Activated T-helper 1 cell treated with Interleukin-2 at 50 U/mL for 16 hours (primary cell): ENCODE data around the gene RFT1.
"Not testable (repeated sequence)": the region's sequence is repeated elsewhere in the genome, so short reads cannot be mapped to it uniquely, and the experiment has no call there.

ENCODE experiments used
- DNase-seq: peaks from one replicate; pipeline ENCODE4 v3.0.0-alpha.2; 2020; ENCODE audit warnings: low read depth

RFT1 gene

DNA sequence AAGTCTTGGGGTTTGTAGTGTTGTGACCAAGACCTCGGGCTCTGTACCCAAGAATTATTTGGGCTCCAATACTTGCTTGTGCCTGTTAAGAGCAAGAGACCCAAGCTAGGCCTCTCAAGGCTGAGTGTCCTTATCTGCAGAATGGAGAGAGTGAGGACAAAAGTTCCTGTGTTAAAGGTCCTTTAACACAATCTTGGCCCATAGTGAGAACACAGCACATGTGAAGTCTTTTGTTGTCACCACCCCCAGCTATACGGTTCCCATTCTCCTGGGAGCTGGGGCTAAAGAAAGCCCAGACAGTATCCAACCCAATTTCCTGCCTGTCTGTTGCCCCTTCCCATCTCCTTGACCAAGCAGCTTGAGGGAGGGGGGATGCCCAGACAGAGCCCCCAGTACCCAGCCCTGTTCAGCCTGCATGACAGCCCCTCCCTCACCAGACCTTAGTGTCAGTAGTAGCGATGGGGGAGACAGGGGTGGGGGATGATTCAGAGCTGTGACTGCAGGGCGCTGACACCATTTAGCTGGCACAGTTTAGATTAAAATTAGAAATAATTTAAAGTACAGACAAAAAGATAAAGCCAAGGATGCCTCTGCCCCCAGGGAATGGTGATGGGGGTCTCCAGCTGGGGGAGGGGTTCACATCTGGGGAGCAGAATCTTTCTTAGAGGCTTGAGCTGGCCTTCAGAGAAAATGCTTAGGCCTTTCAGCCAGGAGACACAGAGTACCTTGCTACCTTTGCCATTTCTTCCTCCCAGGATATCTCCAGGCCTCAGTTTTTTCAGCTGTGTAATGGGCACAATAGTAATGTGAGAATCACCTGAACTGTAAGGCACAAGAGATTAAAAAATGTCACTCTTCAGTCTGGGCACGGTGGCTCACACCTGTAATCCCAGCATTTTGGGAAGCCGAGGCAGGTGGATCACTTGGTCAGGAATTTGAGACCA lies 33.5 kb upstream of the RFT1 start:
- no peak for DNase-seq

DNA sequence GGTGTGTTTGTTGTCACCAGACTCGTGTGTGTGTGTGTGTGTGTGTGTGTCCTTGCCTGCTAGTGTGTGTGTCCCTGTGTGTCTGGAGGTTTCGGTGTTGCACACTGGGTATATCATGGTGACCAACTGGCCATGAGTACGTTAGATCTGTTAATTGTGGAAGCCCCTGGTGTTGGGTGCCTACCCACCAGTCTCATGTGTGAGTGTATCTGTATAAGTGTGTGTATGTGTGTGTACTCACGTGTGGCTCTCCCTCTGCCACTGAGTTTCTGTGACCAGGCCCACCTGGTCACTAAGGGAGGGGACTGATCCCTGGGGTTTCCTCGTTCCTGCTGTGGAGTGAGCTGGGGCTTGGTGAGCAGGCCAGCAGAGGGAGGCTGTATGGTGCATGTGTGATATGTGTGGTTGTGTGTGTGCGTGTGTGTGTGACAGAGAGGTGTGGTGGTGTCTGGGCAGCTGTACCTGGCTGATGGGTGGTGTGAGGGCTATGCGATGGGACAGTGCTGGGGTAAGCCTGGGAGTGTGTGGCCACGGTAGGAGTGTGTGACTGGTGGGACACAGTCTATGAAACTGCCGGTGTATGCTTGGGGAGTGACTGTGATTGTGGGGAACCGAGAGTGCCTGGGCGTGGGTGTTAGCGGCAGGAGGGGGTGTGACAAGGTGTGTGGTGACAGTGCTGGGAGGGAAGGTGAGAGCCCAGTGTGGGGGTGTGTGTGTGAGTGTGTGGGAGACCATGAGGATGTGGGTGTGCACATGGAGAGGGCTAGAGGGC lies 32.6 kb upstream of the RFT1 start:
- no peak for DNase-seq

DNA sequence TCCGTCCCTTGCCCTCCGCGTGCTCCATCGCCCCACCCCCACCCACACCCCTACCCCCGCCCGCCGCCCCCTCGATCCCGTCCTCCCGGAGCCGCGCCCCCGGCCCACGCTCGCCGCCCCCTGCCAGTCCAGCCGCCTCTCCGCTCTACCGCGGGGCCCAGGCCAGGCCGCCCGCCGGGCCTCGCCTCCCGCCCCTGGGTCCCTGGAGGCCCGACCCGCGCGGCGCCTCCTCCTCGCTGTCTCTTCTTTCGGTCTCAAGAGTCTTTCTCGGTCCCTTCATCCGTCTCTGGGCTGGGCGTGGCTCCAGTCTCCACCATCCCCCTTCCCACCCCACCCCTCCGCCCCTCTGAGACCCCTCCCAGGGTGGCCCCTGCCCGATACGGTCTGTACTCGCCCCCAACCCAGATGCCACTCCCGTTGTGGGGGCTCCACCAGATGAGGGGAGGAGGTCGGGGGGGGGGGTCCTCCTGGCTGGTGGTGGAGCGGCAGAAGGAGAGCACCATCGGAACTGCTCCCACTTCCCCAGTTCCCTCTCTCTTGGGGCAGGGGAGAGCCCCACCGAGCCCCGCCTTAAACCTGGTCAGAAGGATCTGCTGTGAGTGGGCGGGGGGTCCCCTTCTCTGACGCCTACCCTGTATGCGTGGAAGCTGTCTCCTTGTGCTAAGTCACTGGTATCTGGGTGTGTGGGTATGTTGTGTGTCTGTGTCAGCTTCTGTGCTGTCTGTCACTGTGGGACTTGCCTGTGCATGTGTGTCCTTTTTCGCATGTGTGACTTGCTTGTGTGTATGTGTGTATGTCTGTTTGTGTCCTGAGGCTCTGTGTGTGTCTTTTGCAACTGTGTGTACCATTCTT lies 31.8 kb upstream of the RFT1 start:
- DNase-seq, result peak; percentile 13

DNA sequence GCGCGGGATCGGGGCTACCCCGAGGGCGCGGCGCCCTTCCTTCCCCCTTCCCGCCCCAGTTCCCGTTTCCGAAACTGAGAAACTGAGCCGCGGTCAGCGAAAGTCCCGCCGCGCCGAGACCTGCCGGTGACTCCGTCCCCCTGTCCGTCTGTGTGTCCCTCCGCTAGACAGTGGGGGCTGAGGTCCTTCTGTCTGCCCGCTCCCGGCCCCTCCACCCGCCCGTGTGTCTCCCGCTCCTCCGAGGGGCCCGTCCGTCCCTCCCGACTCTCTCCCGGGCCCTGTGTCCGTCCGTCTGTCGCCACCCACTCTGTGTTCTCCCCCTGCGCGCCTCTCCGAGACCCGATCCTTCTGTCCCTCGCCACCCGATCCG lies 31.2 kb upstream of the RFT1 start:
- DNase-seq, result no peak

DNA sequence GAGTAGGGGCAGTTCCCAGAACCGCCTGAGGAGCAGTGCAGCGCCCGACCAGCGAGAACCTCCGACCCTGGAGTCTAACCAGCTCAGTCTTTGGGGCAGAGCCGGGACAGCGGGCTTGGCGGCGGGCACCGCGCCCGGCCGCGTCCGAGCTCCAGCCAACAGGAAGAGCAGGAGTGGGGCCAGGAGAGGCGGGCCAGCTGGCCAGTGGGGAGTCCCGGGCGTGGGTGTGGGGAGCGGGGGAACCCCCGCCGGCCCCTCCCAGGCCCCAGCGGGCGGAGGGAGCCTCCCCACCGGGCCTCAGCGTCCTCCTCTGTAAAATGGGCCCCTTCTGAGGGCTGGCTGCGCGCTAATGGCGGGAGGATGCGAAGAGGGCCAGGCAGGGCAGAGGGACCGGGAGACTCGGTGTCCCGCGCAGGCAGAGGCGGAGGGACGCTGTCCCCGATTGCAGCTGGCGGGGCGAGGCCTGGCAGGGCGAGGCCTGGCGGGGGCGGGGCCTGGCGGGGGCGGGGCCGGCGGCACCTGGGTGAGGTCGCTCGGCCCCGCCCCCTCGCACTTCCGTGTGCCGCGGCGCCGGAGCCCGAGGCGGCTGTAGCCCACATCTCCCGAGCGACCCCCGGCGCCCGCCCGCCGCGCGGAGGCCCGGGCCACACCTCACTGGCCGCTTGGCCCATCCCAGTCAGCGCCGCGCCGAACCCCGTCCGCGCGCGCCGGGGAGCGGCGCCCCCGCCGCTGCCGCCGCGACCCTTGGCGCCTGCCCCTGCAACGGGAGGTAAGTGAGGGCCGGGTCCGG lies 30.6 kb upstream of the RFT1 start, which contains the start of gene PRKCD:
TSS of gene PRKCD (plus strand) at position 550 of the 790 bp plus-strand sequence. CDS start 17,214 bp downstream, outside the sequence.
- DNase-seq, result peak; percentile 69

DNA sequence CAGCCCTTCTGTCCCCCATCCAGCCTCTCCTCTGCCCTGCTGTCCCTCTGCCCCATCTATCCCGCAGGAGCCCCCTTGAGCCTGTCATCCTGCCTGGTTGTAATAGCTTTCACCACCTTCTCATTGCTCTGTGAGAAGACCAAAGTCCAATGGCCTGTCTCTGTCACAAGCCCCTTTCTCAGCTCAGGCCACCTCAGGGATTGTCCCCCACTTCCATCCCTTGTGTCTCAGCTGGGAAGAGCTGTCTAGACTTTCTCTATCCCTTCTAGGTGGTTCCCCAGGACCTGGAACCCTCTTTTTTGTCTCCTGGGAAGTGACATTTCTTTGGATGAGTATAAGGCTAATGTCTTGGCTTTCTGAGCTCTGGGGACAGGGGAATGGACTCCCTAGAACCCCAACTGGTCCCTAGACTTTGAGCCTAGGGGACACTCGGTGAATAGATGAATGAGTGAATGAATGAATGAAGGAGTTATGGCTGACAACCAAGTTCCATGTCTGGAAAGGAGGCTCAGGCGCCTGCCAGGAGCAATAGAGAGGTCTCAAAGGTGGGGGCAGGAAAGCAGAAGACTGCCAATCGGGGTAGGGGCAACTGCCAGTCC lies 29.9 kb upstream of the RFT1 start:
- DNase-seq, result no peak

DNA sequence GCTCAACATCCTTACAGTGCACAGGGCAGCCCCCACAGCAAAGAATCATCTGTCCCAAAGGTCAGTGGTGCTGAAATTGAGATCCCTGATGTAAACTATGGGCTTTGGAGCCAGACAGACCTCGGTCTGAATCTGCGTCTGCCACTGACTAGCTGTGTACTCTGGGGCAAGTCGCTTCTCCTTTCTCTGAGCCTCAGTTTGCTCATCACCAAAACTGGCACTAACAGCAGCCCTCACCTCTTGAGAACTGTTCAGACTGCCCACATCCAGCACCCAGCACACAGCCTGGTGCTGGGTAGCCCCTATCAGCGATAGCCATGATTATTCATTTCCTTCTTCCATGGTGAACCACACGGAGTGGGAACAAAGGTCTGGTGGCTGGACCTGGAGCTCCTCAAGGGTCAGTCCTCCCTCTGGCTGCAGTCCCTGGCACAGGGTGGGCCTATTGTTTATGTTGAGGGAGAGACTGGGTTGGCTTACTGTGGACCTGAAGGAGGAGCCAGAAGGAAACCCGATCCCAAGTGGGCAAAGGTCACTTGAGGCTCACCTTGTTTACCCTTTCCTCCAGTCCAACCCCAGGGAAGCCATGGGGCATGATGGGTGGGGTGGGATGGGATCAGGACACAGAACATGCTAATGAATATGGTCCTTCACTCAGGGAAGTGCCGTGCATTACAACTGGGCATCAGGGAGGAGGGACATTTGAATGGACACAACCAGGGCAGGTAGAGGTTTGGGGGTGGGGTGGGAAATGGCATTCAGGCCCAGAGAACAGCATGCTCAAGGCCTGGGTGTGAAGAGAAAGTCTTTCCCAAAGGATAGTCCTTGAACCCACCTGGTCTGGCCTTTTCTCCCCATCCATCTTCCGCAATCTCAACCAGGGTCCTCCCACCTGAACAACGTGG lies 29.2 kb upstream of the RFT1 start:
- no peak for DNase-seq

DNA sequence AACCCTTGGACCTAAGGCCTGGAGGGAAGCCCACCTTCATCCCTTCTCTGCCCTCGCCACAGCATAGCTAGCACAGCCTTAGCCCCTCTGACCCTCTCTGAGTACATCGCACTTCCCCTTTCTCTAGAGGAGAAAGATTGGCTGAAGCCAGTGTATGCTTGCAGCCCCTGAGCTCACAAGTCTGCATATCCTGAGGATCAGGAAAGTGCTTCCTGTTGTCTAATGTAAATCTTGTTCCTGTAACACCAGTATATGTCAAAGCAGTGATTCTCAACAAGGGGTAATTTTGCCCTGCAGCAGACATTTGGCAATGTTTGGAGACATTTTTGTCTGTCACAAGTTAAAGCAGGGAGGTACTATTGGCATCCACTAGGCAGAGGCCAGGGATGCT lies 28.5 kb upstream of the RFT1 start:
- no peak for DNase-seq

DNA sequence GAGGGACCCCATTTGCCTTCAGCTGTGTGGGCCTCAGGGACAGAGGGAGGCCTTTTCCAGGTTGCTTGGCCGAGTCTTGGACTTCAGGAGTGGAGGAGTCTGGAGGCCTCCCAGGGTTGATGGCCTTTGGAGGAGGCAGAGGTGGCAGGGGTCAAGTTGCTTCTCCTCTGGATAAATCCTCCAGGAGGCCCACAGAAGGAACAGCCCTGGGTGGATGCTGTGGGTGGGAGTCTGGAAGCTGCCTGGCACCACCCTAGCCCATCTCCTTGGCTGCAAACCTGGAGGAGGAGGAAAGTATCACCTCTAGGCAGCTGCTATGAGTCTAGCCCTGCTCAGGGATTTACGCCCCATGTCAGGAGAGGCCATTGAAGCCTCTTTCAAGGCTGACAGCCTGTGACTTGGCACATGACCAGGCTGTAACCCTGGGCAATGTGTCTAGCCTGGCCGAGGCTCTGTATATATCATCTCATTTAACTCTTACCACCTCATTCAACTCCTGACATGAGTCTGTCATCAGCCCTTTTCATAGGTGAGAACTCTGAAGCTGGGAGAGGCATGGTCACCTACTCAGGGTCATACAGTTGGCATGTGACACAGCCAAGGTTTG lies 27.8 kb upstream of the RFT1 start:
- DNase-seq, result no peak

DNA sequence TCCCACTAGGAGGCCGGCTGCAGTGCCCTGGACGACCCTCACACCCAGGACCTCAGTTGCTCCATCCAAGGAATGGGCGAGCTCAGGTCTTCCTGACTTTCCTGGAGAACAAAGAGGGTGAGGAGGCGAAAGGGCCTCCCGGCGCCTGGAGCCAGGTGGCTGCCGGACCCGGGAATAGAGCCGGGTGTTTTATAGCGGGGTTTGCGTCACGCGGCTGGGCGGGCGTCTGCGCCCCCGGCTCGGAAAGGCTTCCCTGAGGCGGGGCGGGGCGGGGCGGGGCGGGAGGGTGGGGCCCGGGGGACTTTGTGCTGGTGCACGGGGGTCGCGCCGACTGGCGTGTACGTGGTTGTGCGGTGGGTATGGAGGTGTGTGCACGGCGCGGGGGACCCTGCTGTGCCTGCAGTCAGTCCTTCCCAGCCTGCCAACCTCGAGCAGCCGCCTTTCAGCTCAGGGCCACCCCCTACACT lies 26.2 kb upstream of the RFT1 start:
- no peak for DNase-seq

DNA sequence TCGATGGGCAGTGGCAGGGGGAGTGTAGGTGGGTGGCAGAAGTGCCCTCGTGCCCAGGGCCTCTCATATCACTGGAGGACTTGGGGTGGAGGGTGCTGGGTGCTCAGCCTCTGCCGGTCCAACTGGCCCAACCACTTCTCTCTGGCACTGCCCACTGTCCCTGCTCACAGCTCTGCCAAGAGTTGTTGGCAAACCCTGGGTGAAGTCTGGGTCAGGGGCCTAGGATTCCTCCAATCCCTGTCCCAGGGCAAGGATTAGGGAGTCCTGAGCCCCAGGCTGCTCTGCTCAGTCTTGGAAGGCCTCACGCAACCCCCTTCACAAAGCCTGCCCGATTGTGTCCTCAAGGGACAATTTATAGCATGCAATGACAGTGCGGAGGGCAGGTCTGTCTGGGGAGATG lies 25.5 kb upstream of the RFT1 start:
- no peak for DNase-seq

DNA sequence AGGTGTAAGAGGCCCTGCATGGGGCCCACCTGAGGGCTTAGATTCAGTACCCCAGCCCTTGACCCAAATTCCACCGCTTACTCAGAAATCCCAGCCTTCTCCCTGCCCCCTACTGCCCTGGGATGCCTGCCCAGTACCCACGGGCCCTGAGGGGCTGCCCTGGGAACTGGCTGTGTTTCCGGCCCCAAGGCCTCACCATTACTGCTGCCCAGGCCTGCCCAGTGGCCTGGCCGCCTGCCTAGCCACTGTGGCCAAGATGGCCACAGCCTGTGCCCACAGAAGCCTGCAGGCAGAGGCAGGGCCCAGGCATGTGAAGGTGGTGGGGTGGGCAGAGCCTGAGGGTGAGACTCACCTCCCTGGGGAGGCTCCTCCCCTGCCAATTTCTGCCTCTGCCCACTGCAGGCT lies 24.6 kb upstream of the RFT1 start:
- no peak for DNase-seq

DNA sequence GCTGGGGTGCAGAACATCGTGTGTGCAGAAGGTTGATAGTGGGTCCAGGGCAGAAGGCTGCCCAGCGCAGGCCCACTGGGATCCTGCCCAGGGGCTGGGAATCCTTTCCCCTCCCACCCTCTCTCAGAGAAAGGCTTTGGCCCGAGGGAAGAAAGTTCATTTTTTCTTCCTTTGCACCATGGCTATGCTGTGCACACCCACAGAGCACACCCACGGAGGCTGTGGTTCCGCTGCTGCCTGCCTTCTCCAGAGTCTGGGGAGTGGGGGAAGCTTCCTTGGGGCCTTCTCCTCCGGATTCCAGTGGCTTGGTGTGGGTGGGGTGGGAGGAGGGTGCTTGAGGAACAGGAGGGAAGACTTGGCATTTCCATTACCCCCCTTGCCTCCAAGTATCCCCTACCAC lies 23.7 kb upstream of the RFT1 start:
- DNase-seq, result no peak

DNA sequence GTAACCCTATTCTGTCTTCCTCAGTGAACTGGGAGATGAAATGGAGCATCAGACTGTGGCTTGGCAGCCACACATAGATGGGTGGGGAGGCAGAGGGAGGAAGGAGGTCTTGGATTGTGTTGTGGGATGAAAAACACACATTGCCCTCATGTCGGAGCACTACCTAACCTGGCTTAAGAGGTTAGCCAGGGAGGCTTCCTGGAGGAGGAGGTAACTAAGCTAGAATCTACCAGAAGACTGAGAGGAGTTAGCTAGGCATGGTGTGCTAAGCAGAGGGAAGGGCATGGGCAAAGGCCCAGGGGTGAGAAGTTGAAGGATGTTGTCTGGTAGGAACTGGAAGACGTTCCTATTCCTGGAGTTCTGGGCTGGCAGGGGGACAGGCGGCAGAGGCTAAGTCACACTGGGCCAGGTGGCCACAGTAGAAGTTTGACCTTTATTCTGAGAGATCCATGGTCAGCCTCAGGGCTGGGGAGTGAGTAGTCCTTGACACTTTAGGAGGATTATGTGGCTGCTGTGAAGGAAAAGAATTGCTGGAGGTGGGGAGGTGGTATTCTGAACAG lies 23.1 kb upstream of the RFT1 start:
- no peak for DNase-seq

DNA sequence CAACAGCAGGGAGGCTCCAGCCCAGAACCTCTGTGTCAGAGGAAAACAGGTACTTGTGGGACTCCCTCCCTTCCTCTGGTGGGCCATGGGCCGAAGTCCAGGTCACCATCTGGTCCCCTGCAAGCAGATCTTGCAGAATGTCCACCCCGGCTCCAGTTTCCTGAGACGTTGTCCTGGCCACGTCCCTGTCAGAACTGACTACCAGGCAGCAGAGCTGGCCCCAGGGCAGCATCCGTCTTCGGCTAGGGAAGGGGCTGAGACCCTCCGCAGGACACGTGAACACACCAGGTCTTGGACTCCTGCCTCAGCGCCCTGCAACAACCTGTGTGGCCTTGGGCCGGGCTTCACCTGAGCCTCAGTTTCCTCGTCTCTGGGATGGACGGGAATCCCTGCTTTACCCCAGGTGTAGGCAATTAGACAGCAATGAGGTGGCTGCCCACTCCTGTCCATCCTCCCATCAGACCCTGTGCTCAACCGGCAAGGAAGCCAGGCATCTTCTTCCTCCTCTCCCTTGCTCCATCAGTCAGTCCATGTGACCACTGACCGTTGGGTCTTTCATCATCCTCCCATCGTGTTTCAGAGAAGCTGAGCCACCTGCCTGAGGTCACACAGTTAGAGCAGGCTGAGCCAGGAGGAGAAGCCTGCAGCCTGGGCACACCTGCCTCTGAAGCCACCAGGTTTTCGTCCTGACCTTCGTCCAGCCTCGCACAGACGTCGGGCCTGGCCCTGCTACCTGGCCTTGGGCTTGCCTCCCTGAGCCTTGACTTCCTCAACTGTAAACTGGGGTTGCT lies 21.8 kb upstream of the RFT1 start:
- DNase-seq, result no peak

DNA sequence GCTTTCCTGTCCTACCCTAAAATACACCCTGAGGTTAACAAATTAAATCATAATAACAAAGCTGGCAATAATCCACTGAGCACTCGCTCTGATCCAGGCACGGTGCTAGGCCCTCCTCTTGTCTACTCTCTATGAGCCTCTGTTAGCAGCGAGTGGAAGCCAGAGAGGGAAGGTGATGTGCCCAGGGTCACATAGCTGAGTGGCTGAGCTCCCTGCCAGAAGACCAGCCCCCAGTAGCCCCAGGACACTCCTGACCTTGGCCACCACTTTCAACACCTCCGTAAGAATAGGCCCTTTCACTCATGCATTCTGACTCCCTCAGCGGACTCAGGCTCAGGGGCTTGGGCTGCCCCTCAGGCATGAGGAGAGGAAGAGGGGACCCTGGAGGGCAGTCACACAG lies 21.2 kb upstream of the RFT1 start:
- DNase-seq, result no peak

DNA sequence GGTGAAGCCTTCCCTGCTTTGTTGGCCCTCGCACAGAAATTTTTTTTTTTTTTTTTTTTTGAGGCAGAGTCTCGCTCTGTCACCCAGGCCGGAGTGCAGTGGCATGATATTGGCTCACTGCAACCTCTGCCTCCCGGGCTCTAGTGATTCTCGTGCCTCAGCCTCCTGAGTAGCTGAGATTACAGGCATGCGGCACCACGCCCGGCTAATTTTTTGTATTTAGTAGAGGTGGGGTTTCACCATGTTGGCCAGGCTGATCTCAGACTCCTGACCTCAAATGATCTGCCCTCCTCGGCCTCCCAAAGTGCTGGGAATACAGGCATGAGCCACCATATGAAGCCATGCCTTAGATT lies 20.8 kb upstream of the RFT1 start:
- DNase-seq, result not testable (repeated sequence)
